ENCODE data around the gene RNF4.
"Not testable (repeated sequence)": the region's sequence is repeated elsewhere in the genome, so short reads cannot be mapped to it uniquely, and the experiment has no call there.

RNF4 gene, protein sequence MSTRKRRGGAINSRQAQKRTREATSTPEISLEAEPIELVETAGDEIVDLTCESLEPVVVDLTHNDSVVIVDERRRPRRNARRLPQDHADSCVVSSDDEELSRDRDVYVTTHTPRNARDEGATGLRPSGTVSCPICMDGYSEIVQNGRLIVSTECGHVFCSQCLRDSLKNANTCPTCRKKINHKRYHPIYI

DNA sequence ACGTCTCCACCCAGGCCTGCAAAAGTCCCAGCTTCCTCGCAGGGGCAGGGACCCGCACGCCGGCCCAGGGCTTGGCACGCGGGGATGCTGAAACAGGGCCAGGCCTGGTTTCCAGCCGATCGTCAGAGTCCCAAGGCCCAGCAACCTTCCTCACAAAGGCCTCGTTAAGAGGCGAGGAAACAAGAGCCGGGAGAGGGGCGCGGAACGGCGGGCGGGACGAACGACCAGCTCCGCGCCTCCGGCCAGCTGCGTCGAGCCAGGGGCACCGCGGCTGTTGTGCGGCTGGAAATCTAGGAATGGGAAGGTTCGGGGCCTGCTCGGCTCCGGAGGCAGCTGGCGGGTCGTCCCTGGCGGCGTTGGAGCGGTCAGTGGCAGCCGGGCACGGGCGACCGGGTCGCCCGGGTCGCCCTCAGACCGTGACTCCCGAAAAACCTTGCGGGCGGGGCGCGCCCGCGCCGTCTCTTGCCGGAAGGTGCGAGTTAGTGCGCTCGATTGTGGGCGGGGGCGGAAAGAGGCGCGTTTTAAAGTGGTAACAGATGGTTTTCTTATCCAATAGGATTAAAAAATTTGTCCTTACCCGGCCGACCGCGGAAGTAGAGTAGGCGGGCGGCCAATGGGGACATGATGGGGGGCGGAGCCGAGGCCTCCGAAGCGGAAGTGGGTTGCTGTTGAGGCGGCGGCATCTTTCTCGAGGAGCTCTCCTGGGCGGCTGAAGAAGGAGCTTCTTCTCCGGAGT is at the start of gene RNF4:
Gene RNF4, plus strand, starts transcription at position 651 of the 736 bp plus-strand sequence. CDS start 21,388 bp downstream, outside the sequence.
- FAIRE-seq (no peak), DNase-seq (ENCODE audit: low spot score) (peak; percentile 94)

DNA sequence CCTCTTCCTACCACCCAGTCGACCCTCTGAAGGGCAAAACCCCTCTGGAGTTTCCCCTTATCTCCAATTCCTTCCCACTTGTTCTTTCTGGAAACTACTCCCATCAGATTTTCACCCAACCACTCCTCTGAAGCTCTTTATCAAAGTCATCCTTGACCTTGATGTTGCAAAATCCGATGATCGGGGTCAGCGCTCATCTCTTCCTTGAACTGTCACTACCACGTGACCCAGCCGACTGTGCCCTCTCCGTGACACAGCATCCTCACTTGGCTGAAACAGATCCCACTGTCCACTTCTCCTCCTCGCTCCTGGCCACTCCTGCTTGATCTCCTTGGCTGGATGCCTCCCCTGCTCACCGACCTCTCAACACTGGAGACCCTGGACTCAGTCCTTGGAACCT is 49.1 kb upstream of the RNF4 start:
- no peak for DNase-seq (ENCODE audit: low spot score)
- no peak for FAIRE-seq

DNA sequence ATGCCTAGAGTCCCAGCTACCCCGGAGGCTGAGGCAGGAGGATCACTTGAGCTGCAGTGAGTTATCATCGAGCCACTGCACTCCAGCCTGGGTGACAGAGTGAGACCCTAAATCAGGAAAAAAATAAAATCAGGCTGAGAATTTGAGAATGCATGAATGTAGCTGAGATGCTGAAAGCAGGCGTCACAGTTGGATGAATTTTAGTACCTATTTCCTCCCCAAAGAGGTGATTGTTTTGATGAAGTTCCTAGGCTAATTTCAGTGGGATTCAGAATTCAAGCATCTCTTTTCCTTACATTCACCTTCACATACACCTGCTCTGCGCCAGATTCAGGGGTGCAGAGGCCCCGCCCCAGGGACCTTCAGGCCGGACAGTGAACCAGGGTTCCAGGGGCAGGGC is 47.0 kb upstream of the RNF4 start:
- DNase-seq (ENCODE audit: low spot score), result no peak
- FAIRE-seq, result no peak

DNA sequence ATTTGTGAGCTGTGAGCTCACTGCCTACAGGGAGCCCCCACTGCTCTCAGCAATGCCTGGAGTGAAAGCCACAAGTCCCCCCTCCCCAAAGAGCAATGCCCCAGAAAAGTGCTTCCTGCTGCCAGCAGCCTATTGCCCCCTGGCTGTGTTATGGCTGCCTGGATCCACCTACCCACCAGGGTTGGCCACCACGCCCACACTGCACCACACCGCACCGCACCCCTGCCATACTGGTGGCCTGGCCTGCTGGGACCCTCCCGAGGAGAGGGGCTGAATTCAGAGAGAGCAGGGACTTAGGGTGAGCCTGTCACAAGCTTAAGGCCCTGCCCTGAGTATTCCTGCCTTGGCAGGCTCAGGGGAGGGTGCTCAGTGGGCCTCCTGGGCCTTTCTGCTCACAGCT is 45.8 kb upstream of the RNF4 start:
- DNase-seq (ENCODE audit: low spot score) (no peak), FAIRE-seq (no peak)

DNA sequence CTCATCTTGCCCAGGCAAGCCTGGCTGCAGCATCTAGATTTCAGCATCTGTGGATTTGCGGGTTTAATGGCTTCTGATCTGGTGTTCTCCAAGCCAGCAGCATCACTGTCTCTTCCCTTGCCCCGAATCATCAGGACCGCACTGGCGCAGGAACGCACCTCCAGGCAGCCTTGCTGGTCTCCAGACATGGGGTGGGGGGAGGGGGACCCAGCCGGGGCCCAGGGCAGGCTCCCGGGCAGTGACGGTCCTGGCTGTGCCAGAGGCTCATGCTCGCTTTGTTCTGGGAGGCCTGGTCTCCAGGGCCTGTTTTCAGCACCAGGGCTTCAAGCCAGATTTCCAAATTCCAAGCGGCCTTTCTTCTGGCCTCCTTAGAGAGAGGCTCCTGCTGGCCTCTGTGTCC is 45.2 kb upstream of the RNF4 start:
- DNase-seq (ENCODE audit: low spot score) (no peak), FAIRE-seq (no peak)

DNA sequence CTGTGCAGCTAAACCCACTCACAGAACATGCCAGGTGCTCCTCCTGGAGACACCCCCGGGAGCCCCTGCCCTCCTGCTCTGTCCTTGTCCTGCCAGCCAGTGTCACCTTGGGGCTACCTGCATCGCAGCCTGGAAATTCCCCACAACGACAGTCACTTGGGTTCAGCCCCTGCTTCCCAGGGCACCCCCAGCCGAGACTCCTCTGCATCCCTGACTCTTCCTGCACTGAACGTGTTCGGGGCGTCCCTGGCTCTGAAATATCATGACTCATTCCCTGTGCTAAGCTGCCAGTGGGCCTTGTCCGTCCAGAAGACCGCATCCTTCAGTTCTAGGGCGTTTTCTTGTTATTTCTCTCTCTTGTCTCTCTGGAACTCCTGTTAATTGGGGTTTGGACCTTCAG is 44.3 kb upstream of the RNF4 start:
- DNase-seq (ENCODE audit: low spot score) (no peak), FAIRE-seq (no peak)

DNA sequence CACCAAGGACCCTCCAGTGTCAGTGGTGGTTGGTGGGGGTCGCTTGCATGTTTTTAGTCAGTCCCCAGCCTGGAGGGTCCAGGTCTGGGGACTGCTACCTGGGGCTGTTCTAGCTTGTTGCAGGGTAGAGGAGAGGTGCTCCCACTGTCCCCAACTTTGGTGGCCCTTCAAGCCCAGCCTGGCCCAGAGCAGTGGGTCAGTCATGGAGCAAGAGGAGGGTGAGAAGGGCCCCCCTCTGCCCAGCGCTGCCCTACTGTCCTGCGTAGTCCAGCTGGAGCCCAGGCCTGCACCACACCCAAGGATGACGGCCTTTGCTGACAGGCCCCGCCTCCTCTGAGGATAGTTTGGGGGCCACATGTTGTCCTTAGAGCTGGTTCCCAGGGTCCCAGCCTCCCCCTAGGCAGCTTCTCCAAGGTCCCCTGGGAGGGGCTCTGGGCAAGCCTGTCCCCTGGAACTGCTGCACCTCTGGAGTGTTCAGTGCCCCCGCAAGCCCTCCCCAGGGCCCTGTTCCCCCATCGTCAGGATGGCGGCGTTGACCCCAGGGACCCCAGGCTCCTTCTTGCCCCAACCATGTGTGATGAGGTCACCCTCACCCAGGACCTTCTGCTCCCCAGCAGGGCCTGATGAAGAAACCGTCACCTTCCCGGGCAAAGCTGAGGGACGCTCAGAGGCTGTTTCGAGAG is 43.4 kb upstream of the RNF4 start:
- no peak for DNase-seq (ENCODE audit: low spot score)
- no peak for FAIRE-seq

DNA sequence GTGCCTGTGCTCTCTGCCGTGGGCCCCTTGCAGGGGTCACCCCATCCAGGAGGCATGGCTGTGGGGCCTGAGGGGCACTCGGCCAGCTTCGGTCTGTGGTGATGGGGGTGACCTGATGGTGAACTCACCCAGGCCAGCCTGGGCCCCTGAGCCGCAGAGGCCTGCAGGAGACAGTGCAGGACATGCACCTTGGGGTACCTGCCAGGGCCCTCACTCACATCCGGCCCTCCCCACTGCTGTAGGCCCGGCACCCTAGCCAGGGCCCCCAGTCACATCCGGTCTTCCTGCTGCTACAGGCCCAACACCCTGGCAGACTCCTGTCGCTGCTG is 42.9 kb upstream of the RNF4 start:
- FAIRE-seq, result no peak

DNA sequence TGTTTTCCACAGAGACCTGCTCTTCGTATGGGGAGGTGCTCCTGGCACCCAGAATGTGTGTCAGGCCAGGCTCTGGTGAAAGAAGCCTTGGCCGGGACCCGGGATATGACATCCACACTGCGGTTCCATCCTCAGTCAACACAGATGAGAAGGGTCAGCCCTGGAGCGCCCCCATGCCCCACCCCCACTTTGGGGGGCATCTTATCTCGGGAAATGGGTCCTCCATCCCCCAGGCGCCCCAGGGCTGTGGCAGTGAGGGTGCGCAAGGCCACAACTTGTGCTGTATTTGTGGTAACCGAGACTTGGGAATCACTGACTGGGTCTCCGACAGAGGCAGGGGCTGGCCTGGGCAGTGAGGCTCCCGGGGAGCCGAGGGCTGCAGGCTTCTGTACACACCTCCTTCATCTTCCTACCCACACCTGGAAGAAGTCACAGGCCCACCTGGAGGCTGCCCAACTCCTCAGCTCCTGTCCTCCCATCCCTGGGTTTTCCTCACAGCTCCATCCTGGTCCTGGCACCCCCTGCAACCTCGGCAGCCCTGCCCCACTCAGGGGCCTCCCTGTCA is 42.1 kb upstream of the RNF4 start:
- no peak for FAIRE-seq
- DNase-seq (ENCODE audit: low spot score), result no peak

More for the DNA sequence above, 42.9 kb upstream of the RNF4 start:
- DNase-seq (ENCODE audit: low spot score), result no peak

DNA sequence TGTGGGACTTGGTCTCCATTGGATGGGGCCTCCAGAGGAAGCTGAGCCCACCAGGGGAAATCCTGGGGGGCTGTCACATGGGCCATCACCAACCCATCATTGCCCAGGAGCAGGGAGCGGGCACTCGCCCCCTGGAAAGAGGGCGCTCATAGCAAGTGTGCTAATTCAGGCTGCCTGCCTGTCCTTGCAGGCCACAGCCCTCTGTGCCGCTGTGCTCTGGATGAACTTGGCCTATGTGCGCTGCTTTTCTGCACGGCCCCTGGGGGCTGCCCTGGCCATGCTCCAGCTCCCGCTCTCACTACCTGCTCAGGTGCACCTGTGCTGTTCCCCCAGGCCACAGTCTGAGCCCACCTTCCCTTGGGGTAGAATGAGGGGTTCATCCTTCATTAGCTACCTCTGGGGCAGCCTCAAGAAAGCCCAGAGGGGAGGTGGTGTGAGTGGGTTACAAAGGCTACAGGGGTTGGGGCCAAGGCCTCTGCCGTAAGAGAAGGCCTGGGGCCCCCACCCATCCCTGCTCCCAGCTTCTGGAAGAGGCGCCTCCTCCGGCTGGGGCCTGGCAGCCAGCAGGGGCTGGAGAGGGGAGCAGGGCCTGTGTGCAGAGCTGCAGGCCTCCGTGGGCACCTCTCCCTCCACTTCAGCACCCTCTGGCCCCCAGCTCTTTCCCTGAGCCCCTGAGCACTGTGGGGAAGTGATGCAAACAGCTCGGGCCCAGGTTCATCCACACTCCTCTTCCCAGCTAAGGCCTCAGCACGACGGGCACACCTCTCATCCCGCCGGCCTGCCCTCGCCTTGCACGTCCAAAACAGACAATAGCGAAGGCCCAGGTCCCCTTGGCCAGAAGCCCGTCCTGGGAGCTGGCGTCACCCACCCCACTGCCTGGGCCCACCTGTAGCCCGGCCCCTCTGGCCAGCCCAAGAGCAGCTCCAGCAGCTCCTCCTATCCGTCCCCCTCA is 41.2 kb upstream of the RNF4 start:
- DNase-seq (ENCODE audit: low spot score) (no peak), FAIRE-seq (no peak)

DNA sequence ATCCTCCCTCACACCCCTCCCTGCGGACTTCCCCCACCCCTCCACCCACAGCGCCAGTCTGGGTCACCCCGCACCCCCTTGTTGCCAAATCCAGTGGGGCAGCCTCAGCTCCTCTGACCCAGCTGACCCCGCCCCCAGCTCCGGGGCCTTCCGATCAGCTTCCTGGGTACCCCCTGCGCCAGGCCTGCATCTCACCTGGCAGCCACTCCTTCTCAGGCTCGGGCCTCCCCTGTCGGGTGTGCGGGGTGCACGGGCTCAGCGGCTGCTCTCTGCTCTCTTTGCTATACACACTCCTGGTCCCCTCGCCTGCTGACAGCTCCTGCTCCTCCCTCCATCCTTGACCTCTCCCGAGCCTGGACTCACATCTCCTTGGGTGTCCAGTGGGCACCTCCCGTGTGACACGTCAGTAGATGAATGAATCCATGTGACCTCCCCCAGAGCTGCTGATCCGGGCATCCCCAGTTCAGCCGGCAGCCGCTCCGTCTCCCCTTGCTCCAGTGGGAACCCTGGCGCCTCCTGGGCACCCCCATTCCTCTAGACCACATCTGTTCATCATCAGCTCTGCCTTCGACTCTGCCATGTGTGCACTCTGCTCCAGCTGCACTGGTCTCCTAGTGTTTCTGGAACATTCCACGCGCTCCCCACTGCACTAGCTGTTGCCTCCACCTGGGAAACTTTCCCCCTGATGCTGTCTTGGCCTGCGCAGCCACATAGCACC is 40.3 kb upstream of the RNF4 start:
- DNase-seq (ENCODE audit: low spot score), result no peak
- FAIRE-seq, result no peak

DNA sequence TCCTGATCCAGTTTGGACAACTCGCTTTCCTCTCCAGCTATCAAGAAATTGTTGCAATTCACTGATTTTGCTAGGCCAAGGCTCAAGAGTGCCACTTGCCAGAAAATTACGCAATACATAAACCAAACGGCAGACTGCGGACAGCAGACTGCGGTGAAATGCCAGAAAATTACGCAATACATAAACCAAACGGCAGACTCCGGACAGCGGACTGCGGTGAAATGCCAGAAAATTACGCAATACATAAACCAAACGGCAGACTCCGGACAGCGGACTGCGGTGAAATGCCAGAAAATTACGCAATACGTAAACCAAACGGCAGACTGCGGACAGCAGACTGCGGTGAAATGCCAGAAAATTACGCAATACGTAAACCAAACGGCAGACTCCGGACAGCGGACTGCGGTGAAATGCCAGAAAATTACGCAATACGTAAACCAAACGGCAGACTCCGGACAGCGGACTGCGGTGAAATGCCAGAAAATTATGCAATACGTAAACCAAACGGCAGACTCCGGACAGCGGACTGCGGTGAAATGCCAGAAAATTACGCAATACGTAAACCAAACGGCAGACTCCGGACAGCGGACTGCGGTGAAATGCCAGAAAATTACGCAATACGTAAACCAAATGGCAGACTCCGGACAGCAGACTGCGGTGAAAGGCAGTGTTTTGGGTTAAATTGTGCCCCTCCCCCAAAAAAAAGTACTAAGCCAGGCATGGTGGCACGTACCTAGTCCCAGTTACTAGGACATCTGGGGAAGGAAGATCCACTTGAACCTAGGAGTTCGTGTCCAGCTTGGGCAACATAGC is 38.8 kb upstream of the RNF4 start:
- not testable (repeated sequence) for DNase-seq (ENCODE audit: low spot score); FAIRE-seq

DNA sequence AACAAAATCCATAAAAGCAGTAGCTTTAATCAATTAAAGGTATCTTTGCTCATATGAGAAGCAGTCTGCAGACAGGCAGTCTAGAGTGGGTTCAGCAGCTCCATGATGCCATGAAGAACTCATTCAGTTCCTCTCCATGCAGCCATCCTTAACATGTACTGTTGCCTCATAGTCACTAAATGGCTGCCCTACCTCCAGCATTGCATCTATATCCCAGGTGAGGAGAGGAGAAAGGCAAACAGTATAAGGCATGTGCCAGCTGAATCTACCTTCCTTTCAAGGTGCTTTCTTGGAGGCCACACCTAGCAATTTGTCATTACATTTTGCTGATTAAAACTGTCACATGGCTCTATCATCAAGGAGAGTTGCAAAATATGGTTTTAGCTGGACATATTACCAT is 36.9 kb upstream of the RNF4 start:
- FAIRE-seq (no peak), DNase-seq (ENCODE audit: low spot score) (no peak)

DNA sequence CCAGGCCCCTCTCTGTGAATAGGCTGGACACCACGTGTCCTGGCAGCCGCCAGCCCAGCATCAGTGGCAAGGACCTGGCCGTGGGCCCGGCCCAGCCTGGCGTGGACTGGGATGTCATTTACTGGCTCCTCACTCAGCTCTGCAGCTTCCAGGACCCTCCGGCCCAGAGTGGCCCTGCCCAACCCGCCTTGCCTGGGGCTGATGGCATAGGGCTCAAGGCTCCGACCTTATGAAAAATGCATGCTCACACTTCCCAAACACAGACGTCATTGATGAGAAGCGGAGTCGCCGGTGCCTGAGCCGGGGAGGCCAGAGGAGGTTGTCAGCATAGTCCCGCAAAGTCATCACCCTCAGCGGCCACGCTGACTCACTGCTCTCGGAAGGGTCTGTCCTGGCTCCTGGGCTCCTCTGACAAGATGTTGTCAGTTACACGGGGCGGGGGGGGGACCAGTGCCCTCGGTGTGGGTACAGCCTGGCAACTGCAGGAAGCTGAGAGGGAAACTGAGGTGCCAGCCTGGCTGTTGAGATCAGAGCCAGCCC is 35.8 kb upstream of the RNF4 start:
- no peak for FAIRE-seq
- no peak for DNase-seq (ENCODE audit: low spot score)

DNA sequence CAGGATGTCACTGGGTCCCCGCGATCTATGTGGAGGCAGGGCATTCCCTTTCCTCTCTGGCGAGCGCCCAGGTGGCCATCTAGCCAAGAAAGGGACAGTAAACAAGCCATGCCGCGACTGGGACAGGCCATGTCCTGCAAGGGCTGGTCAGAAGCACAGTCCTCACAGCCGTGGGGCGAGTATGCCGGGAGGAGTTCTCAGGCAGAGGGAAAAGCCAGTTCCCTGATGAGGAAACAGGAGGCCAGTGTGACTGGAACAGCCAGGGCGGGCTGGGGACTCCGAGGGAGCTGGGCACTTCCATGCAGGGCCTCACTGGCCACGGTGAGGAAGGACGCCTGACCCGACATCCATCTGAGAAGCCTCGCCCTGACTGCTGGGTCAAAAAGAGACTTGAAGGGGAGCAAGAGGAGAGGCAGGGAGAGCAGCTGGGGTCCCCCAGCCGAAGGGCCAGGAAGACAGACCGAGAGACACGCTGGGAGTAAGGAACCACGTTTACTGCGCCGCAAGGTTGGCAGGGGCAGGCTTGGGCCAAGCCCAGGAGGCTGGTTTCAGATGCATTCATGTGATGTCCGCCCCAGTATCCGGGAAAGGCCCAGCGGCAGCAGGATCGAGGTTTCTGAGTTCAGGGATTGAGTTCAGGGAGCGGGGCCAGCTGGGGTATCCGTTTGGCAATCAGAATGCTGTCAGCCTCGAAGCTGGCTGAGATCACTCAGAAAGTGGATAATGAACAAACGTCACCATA is 35.1 kb upstream of the RNF4 start:
- no peak for DNase-seq (ENCODE audit: low spot score)
- no peak for FAIRE-seq

DNA sequence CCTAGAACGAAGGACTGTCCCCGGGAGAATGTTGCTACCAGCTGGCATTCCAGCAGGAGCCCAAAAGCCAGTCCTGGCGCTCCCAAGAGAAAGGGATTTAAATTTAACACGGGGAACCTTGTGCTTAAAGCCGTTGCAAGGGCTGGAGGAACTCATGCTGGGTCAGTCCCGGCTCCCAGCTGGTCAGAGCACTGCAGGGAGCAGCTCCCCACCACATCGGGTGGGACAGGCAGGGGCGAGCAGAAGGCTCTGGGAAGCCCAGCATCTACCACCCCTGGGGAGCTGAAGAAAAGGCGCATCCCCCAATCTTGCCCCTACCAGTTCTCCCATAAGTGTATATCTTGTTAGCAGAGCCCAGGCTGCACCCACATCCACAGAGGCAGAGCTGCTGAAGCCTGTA is 34.5 kb upstream of the RNF4 start:
- DNase-seq (ENCODE audit: low spot score) (no peak), FAIRE-seq (no peak)

DNA sequence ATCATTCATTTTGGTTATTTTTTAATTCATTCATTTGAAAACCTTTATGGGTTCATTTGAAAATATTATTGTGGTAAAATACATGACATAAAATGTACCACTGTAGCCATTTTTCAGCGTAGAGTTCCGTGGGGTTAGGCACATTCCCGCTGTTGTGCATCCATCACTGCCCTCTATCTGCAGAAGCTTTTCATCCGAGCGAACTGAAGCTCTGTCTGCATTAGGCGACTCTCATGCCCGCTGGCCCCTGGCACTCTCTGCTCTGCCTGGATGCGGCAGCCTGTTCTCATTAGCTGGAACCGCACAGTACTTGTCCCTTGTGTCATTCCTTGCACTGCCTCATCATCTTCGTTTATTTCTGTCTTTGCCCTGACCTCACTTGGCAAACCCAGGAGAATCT is 32.6 kb upstream of the RNF4 start:
- FAIRE-seq (no peak), DNase-seq (ENCODE audit: low spot score) (no peak)

DNA sequence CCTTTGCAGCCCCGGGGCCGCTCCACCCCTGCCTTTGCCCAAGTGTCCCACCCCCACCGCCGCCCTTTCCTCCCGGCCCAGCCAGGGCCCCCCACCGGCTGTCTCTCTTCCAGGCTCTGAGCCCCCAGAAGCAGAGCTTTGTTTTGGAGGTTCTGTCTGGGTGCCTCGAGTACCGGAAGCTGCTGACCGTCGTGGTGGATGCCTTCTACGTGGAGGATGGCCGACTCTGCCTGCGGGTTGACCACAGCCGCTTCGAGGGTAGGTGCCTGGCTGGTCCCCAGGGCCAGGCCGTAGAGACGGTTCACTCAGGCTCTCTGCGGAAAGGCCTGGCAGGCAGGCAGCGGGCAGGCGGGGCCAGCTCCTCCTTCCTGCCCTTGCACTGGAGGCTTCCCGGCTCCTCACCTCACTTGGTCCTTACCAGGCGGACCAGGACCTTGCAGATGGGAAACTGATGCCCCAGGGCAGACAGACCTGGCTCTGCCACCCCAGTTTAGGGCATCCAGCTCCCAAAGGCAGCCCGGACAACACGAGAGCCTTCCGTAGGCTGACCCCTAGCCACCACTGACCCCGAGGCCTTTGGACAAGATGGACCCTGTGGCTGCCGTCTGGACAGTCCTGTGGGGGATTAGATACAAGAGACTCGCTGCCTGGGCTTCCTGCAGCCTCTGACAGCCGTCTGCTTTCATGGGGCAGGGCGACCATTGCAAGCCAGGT is 32.0 kb upstream of the RNF4 start:
- DNase-seq (ENCODE audit: low spot score) (no peak), FAIRE-seq (no peak)

All from urothelium cell line (cell line).